AG04449 (cell line): ENCODE measurements around the gene MPG.
"Not testable (repeated sequence)": the region's sequence is repeated elsewhere in the genome, so short reads cannot be mapped to it uniquely, and the experiment has no call there.

Experiments
- CTCF ChIA-PET: fragments of 350-600 bp; formaldehyde crosslinking; extraction: SDS; loops from one replicate; lab custom pipeline; 2021; ENCODE audit warnings: antibody characterized with exemption; lab: Yijun Ruan, JAX
- POLR2A ChIA-PET: fragments of 400-600, 350-600 bp; formaldehyde crosslinking; extraction: SDS; loops from one replicate; lab custom pipeline; 2020; ENCODE audit warnings: antibody characterized with exemption, inconsistent platforms; lab: Yijun Ruan, JAX
- DNase-seq: peaks from one replicate; pipeline ENCODE4 v3.0.0-alpha.2; 2010; ENCODE audit warnings: low read depth, low spot score
- H3K4me3 ChIP-seq: 2 replicates; pipeline ENCODE4 v1.5.1; 2011; ENCODE audit warnings: low read depth, mild to moderate bottlenecking, control low read depth, low read length
- CTCF ChIP-seq: IDR thresholded peaks from one replicate; pipeline ENCODE4 v1.5.1; 2011; ENCODE audit warnings: mild to moderate bottlenecking, moderate library complexity, low read length, control low read depth, inconsistent platforms; ENCODE audit not compliant: insufficient read depth; ENCODE audit errors: missing control alignments

The MPG gene

GRCh38 chr16:77807-78443 is at the start of gene MPG:
TSS of gene MPG (plus strand) at chr16:78225. CDS start at chr16:78310, 85 bp downstream.
- TF ChIP-seq CTCF = no peak
- CTCF ChIA-PET = interaction anchor here (1.2 to 25.1 kb wide), 5 partner anchors 9 to 104 kb away, joined by 3 to 728 read pairs (median 8); no protein-coding TSS in a partner anchor
- POLR2A ChIA-PET = interaction anchor here (0.8 kb wide), 1 partner anchor 16 kb away, joined by 3 read pairs; no protein-coding TSS in a partner anchor
- no peak for DNase-seq
- H3K4me3 ChIP-seq = peak within 1 kb of the TSS; percentile 74

- H3K4me3 ChIP-seq, DNase-seq, POLR2A ChIA-PET, CTCF ChIA-PET: not testable (repeated sequence)
These were observed 47.4 kb upstream of the MPG start for GRCh38 chr16:30627-31026.

GRCh38 chr16:33154-33876 is 44.7 kb upstream of the MPG start:
- POLR2A ChIA-PET, DNase-seq, CTCF ChIA-PET, H3K4me3 ChIP-seq: not testable (repeated sequence)

GRCh38 chr16:33877-34647 is 44.0 kb upstream of the MPG start:
- no peak overlapping the region for H3K4me3 ChIP-seq
- POLR2A ChIA-PET = no interaction called here
- CTCF ChIA-PET = no interaction called here
- no peak for DNase-seq
- TF ChIP-seq CTCF = no peak

- no peak for TF ChIP-seq CTCF
- DNase-seq = no peak
- no peak overlapping the region for H3K4me3 ChIP-seq
- ChIA-PET CTCF (no interaction called here), POLR2A (no interaction called here)
These were observed 43.4 kb upstream of the MPG start for GRCh38 chr16:34648-34987.

GRCh38 chr16:35011-35677 is 42.9 kb upstream of the MPG start:
- CTCF ChIA-PET = no interaction called here
- POLR2A ChIA-PET = no interaction called here
- H3K4me3 ChIP-seq = no peak overlapping the region
- no peak for TF ChIP-seq CTCF
- no peak for DNase-seq
